ENCODE measurements around the gene RPGRIP1L.
A peak's percentile ranks its signal among the peaks of the same experiment; 100 is the strongest.

Gene RPGRIP1L

DNA sequence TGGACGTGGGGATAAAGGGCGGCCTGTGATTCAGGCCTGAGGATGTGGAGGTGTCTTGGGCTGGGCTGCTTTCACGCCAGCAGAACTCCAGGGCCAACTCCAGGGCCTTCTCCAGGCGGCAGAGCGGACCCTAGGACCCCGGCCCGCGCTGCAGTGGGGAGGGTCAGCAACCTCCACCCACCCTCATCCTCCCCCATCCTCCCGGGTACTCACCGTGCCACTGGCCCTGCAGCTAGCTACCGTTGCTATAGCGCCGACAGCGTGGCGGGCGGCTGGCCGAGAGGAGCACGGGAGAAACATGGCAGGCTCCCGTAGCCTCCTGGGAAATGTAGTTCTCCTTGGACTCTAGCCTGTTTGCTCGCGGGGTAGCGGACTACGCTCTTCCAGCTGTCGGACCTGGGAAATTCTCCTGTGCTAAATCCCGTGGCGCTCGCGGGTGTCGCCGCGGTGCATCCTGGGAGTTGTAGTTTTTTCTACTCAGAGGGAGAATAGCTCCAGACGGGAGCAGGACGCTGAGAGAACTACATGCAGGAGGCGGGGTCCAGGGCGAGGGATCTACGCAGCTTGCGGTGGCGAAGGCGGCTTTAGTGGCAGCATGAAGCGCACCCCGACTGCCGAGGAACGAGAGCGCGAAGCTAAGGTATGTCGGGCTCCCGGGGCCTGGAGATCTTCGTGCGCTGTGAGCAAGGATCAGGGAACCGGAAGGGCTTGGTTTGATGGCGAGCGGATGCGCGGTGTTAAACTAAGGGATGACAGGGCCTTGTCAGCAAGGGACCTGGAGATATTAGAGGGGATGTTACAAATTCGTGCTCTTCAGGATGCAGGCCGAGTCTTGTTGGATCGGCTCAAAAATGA lies at the start of gene RPGRIP1L, which contains the start of gene FTO:
Gene RPGRIP1L (minus strand): TSS at position 270 of the 855 bp plus-strand sequence. CDS start 3,136 bp downstream, outside the sequence.
Gene FTO (plus strand): TSS at position 567 of the 855 bp plus-strand sequence.
- no peak within 1 kb of the TSS for H3K27ac ChIP-seq (ENCODE audit: low read depth, low read length)
- H3K4me1 ChIP-seq (ENCODE audit: control insufficient read depth, low read length): peaks cover 26% of the 10 kb centered on the region
- TF ChIP-seq EZH2phosphoT487 (IDR thresholded peaks at IDR 0.05; ENCODE audit: borderline replicate concordance, low read length): no peak
- TF ChIP-seq, protein P1, sequence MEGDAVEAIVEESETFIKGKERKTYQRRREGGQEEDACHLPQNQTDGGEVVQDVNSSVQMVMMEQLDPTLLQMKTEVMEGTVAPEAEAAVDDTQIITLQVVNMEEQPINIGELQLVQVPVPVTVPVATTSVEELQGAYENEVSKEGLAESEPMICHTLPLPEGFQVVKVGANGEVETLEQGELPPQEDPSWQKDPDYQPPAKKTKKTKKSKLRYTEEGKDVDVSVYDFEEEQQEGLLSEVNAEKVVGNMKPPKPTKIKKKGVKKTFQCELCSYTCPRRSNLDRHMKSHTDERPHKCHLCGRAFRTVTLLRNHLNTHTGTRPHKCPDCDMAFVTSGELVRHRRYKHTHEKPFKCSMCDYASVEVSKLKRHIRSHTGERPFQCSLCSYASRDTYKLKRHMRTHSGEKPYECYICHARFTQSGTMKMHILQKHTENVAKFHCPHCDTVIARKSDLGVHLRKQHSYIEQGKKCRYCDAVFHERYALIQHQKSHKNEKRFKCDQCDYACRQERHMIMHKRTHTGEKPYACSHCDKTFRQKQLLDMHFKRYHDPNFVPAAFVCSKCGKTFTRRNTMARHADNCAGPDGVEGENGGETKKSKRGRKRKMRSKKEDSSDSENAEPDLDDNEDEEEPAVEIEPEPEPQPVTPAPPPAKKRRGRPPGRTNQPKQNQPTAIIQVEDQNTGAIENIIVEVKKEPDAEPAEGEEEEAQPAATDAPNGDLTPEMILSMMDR (IDR thresholded peaks at IDR 0.05; ENCODE audit: low read depth, low read length, poor library complexity, severe bottlenecking): no peak

DNA sequence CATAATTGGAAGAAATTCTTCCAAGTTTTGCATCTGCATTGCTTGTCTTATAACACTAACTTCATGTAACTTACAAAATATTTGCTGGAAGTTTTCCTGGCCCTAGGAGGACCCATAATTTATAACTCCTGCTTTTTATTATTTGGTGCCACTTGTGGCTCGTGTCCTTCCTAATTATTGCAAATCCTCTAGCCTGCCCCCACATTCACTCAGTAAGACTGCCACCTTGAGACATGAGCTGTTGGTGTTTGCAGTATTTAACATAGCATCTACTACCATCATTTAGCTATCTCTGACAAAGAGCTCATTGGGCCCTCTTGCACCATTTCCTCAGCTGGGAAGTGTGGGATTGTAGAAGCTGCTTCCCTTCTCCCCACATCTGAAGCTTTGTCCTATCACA lies 49.8 kb upstream of the RPGRIP1L start:
- TF ChIP-seq, protein P1 (IDR thresholded peaks at IDR 0.05; ENCODE audit: low read depth, low read length, poor library complexity, severe bottlenecking): no peak
- no peak for TF ChIP-seq EZH2phosphoT487 (IDR thresholded peaks at IDR 0.05; ENCODE audit: borderline replicate concordance, low read length)
- Histone ChIP-seq H3K27ac (ENCODE audit: low read depth, low read length) (no peak overlapping the region), H3K36me3 (ENCODE audit: control insufficient read depth, low read length) (no peaks in the 10 kb centered on the region), H3K9me2 (replicated peaks; ENCODE audit: control insufficient read depth, low read length) (no peaks in the 10 kb centered on the region), H3K27me3 (ENCODE audit: control insufficient read depth, low read length) (no peaks in the 10 kb centered on the region), H4K20me1 (ENCODE audit: control insufficient read depth, insufficient read depth, low read depth, low read length) (no peaks in the 10 kb centered on the region), H3K79me2 (ENCODE audit: control insufficient read depth, low read length) (peaks cover 12% of the 10 kb centered on the region), H3K4me1 (ENCODE audit: control insufficient read depth, low read length) (no peaks in the 10 kb centered on the region), H3K9me3 (ENCODE audit: control insufficient read depth, insufficient read depth, low read length) (no peaks in the 10 kb centered on the region), H3K4me2 (ENCODE audit: low read length) (no peak overlapping the region), H3K4me3 (ENCODE audit: low read length) (no peak overlapping the region), H3F3A (ENCODE audit: control insufficient read depth, insufficient read depth) (no peaks in the 10 kb centered on the region)

More for the DNA sequence above, at the start of gene RPGRIP1L, which contains the start of gene FTO:
- no peaks in the 10 kb centered on the region for H4K20me1 ChIP-seq (ENCODE audit: control insufficient read depth, insufficient read depth, low read depth, low read length)
- H3K36me3 ChIP-seq (ENCODE audit: control insufficient read depth, low read length): peaks cover 11% of the 10 kb centered on the region
- H3K27me3 ChIP-seq (ENCODE audit: control insufficient read depth, low read length): no peaks in the 10 kb centered on the region
- H3K9me3 ChIP-seq (ENCODE audit: control insufficient read depth, insufficient read depth, low read length): no peaks in the 10 kb centered on the region
- peak within 1 kb of the TSS; percentile 89 for H3K4me2 ChIP-seq (ENCODE audit: low read length)
- no peaks in the 10 kb centered on the region for H3F3A ChIP-seq (ENCODE audit: control insufficient read depth, insufficient read depth)
- no peaks in the 10 kb centered on the region for H3K9me2 ChIP-seq (replicated peaks; ENCODE audit: control insufficient read depth, low read length)
- peak within 1 kb of the TSS; percentile 91 for H3K4me3 ChIP-seq (ENCODE audit: low read length)
- peaks cover 56% of the 10 kb centered on the region for H3K79me2 ChIP-seq (ENCODE audit: control insufficient read depth, low read length)

- no peaks in the 10 kb centered on the region for H3F3A ChIP-seq (ENCODE audit: control insufficient read depth, insufficient read depth)
- H3K4me1 ChIP-seq (ENCODE audit: control insufficient read depth, low read length): no peaks in the 10 kb centered on the region
- no peak overlapping the region for H3K4me3 ChIP-seq (ENCODE audit: low read length)
- H3K27me3 ChIP-seq (ENCODE audit: control insufficient read depth, low read length): no peaks in the 10 kb centered on the region
- no peak overlapping the region for H3K4me2 ChIP-seq (ENCODE audit: low read length)
- H3K9me3 ChIP-seq (ENCODE audit: control insufficient read depth, insufficient read depth, low read length): 0 out of 2 replicates have a peak, but pooled peaks cover 3% of the 10 kb centered on the region
- TF ChIP-seq EZH2phosphoT487 (IDR thresholded peaks at IDR 0.05; ENCODE audit: borderline replicate concordance, low read length): no peak
- TF ChIP-seq, protein P1 (IDR thresholded peaks at IDR 0.05; ENCODE audit: low read depth, low read length, poor library complexity, severe bottlenecking): no peak
- no peaks in the 10 kb centered on the region for H3K9me2 ChIP-seq (replicated peaks; ENCODE audit: control insufficient read depth, low read length)
- no peaks in the 10 kb centered on the region for H4K20me1 ChIP-seq (ENCODE audit: control insufficient read depth, insufficient read depth, low read depth, low read length)
- peaks cover 13% of the 10 kb centered on the region for H3K79me2 ChIP-seq (ENCODE audit: control insufficient read depth, low read length)
- no peaks in the 10 kb centered on the region for H3K36me3 ChIP-seq (ENCODE audit: control insufficient read depth, low read length)
- no peak overlapping the region for H3K27ac ChIP-seq (ENCODE audit: low read depth, low read length)
These were observed 48.9 kb upstream of the RPGRIP1L start for GRCh38 chr16:53752560-53752959.
